Transverse colon (tissue), 4 donors: Measurements from ENCODE around the gene CSNK1E. TPM values are rescaled to one million over a fixed set of nuclear protein-coding genes. Genes with fewer than 3 reads are reported as not detected.

Experiments
- DNase-seq: peaks from one replicate; pipeline ENCODE4 v3.0.0-alpha.2; 2019
- H3K27ac ChIP-seq, 4 donors: fragments of 200-600 bp; sonication (generic); 2 replicates each; pipeline ENCODE4 v1.5.1; 2016 to 2018; ENCODE audit warnings: inconsistent platforms in 4 of 4
- H3K27me3 ChIP-seq: fragments of 200-600 bp; sonication (generic); 2 replicates; pipeline ENCODE4 v1.5.1; 2017; ENCODE audit warnings: inconsistent platforms
- H3K36me3 ChIP-seq, 4 donors: fragments of 200-600 bp; sonication (generic); 2 replicates each; pipeline ENCODE4 v1.5.1; 2017 to 2019; ENCODE audit warnings: inconsistent platforms in 4 of 4
- H3K4me1 ChIP-seq, 4 donors: fragments of 200-600 bp; sonication (generic); 2 replicates each; pipeline ENCODE4 v1.5.1; 2017 to 2020; ENCODE audit warnings: inconsistent platforms in 4 of 4
- H3K4me3 ChIP-seq, 4 donors: fragments of 200-600 bp; sonication (generic); 1 replicate in 1 of 4; 2 replicates in 3 of 4; pipeline versions ENCODE4 v1.5.1 to v1.6.1; 2017 to 2019; ENCODE audit warnings: inconsistent platforms in 4 of 4
- H3K9me3 ChIP-seq, 2 donors: fragments of 200-600 bp; sonication (generic); 2 replicates each; pipeline ENCODE4 v1.5.1; 2017 to 2019; ENCODE audit warnings: inconsistent platforms in 2 of 2
- CTCF ChIP-seq, 5 experiments: fragments of 200-600 bp in 3 of 5; fragments of 450-650 bp in 2 of 5; sonication (generic) in 3 of 5; IDR thresholded peaks; 1 replicate in 2 of 5; 2 replicates in 3 of 5; pipeline ENCODE4 v1.5.1; 2016 to 2017; ENCODE audit warnings: antibody characterized with exemption in 5 of 5, inconsistent platforms in 3 of 5, mild to moderate bottlenecking in 2 of 5, moderate library complexity in 1 of 5
- EP300 ChIP-seq: sonication (generic); formaldehyde crosslinking; IDR thresholded peaks from one replicate; pipeline ENCODE4 v1.6.1; 2017; ENCODE audit warnings: antibody characterized with exemption, low read depth
- POLR2A ChIP-seq: fragments of 450-650 bp; IDR thresholded peaks from one replicate; pipeline ENCODE4 v1.6.1; 2016; ENCODE audit warnings: antibody characterized with exemption, mild to moderate bottlenecking, moderate library complexity
- POLR2AphosphoS5 ChIP-seq, 3 donors: sonication (generic); formaldehyde crosslinking; IDR thresholded peaks; one replicate each; pipeline ENCODE4 v1.6.1; 2016; ENCODE audit warnings: antibody characterized with exemption in 3 of 3
- WGBS, 2 donors: methylation state at CpG; one replicate each; pipeline ENCODE4 v1.1.5; 2018; ENCODE audit warnings: low coverage in 1 of 2; 5-methylcytosine and 5-hydroxymethylcytosine counted together
- in situ Hi-C, 4 donors: fragments of 200-750 bp; cut with MboI; loops; one replicate each; pipeline versions ENCODE4 v1.15.0 to v1.15.1; 2017; ENCODE audit warnings: low sequenced_read_pairs in 3 of 4, low pct_ligation_motif_present in 1 of 4, low pct_unique_long_range_greater_than_20kb in 1 of 4
- intact Hi-C: fragments of 100-400 bp; cut with DNase I; formaldehyde crosslinking; loops from one replicate; pipeline ENCODE4 v1.15.1; 2023; ENCODE audit warnings: low total_unique reads
- total RNA-seq, 4 donors: library from RNA; depleted of rRNA; stranded (reverse); fragments of >200 nt; gene quantifications; one replicate each; pipeline ENCODE4 v1.1.0, GENCODE V29; 2016

The CSNK1E gene
- total RNA-seq, 4 donors from 2014 or later = 47.9 to 179 (median 106) TPM

GRCh38 chr22:38271927-38272372 lies 45.3 kb downstream of the CSNK1E start:
- peak overlapping the region; percentile 90 to 97 (median 92) for H3K27ac ChIP-seq
- WGBS, 2 donors = 6% methylated on average over 7 of the region's 7 CpGs; no CpG with 5 or more reads in 1 of the 2 donors
- H3K4me3 ChIP-seq = peak overlapping the region; percentile 81 to 96 (median 89)
- in situ Hi-C loops = no loop called here
- no peaks in the 10 kb centered on the region for H3K27me3 ChIP-seq
- no peaks in the 10 kb centered on the region for H3K36me3 ChIP-seq
- DNase-seq = peak; percentile 69
- no peaks in the 10 kb centered on the region for H3K9me3 ChIP-seq
- TF ChIP-seq POLR2A = no peak
- TF ChIP-seq POLR2AphosphoS5 (IDR thresholded peaks at IDR 0.05) = peak in 1 of 3 donors; percentile 7
- intact Hi-C loops = loop anchor here (10.0 kb wide), 1 partner anchor 67 kb away; the partner anchor contains the start of gene MAFF
- peaks cover 18 to 41% (median 31%) of the 10 kb centered on the region in 4 donors for H3K4me1 ChIP-seq

GRCh38 chr22:38271101-38271500 lies 46.1 kb downstream of the CSNK1E start:
- TF ChIP-seq POLR2AphosphoS5 (IDR thresholded peaks at IDR 0.05) (no peak), EP300 (no peak), POLR2A (no peak)
- intact Hi-C loops (loop anchor here (10.0 kb wide), 1 partner anchor 66 kb away; the partner anchor contains the start of gene MAFF), in situ Hi-C loops (no loop called here)
- no peaks in the 10 kb centered on the region for H3K9me3 ChIP-seq
- no peak for DNase-seq
- H3K27me3 ChIP-seq = no peaks in the 10 kb centered on the region
- WGBS, 2 donors = 81% methylated on average over 7 of the region's 7 CpGs; no CpG with 5 or more reads in 1 of the 2 donors
- peak overlapping the region; percentile 90 to 97 (median 92) for H3K27ac ChIP-seq
- H3K4me1 ChIP-seq = peaks cover 20 to 49% (median 39%) of the 10 kb centered on the region in 4 donors
- H3K4me3 ChIP-seq = no peak overlapping the region
- no peaks in the 10 kb centered on the region for H3K36me3 ChIP-seq

- Histone ChIP-seq H3K36me3 (no peaks in the 10 kb centered on the region), H3K4me1 (peaks cover 23 to 54% (median 43%) of the 10 kb centered on the region in 4 donors), H3K9me3 (no peaks in the 10 kb centered on the region), H3K27ac (peak overlapping the region; percentile 48 to 97 (median 92)), H3K27me3 (no peaks in the 10 kb centered on the region), H3K4me3 (no peak overlapping the region)
- no peak for TF ChIP-seq POLR2AphosphoS5 (IDR thresholded peaks at IDR 0.05)
- TF ChIP-seq POLR2A = no peak
- no peak for TF ChIP-seq CTCF (IDR thresholded peaks at IDR 0.05)
- TF ChIP-seq EP300 = no peak
- 57% methylated on average over 13 of the region's 13 CpGs; no CpG with 5 or more reads in 1 of the 2 donors for WGBS, 2 donors
- no peak for DNase-seq
- in situ Hi-C loops = no loop called here
- intact Hi-C loops = loop anchor here (10.0 kb wide), 1 partner anchor 66 kb away; the partner anchor contains the start of gene MAFF
These were observed 46.9 kb downstream of the CSNK1E start for GRCh38 chr22:38270091-38270992.

GRCh38 chr22:38269466-38269865 lies 47.8 kb downstream of the CSNK1E start:
- 92 to 93% methylated on average over 4 to 7 of the region's 7 CpGs for WGBS, 2 donors

More at GRCh38 chr22:38269466-38269865, 47.8 kb downstream of the CSNK1E start:
- no peak overlapping the region for H3K4me3 ChIP-seq
- H3K27ac ChIP-seq = peak overlapping the region in 1 of 4 donors; percentile 92
- peaks cover 23 to 54% (median 43%) of the 10 kb centered on the region in 4 donors for H3K4me1 ChIP-seq
- no peak for DNase-seq
- intact Hi-C loops (no loop called here), in situ Hi-C loops (loop anchor here in 2 of 4 donors (10.0 kb wide), 1 partner anchor 85 kb away; no protein-coding TSS in a partner anchor)
- no peak for TF ChIP-seq POLR2AphosphoS5 (IDR thresholded peaks at IDR 0.05)
- no peak for TF ChIP-seq POLR2A
- no peak for TF ChIP-seq CTCF (IDR thresholded peaks at IDR 0.05)
- TF ChIP-seq EP300 = no peak
- no peaks in the 10 kb centered on the region for H3K36me3 ChIP-seq
- H3K9me3 ChIP-seq = no peaks in the 10 kb centered on the region
- H3K27me3 ChIP-seq = no peaks in the 10 kb centered on the region
